ENCODE measurements around the gene EPHA4.

DNA sequence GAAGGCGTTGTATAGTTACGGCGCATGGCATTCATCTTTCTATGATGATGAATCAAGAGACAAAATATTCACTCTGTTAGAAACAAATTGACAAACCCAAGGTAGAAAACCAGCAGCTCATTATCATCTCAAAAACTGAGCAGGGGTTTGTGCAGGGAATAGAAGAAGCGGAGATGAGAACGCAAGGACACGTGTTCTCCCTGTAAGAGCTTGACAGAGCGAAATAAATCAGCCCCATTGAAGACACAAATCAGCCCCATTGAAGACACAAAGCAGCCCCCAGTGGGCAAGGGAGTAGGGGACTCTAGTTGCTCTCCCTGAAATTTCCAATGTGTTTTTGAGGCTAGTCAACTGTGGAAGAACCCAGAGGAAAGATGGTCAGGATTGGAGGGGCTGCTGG is 199.2 kb downstream of the EPHA4 start:
- TF ChIP-seq, protein P1, sequence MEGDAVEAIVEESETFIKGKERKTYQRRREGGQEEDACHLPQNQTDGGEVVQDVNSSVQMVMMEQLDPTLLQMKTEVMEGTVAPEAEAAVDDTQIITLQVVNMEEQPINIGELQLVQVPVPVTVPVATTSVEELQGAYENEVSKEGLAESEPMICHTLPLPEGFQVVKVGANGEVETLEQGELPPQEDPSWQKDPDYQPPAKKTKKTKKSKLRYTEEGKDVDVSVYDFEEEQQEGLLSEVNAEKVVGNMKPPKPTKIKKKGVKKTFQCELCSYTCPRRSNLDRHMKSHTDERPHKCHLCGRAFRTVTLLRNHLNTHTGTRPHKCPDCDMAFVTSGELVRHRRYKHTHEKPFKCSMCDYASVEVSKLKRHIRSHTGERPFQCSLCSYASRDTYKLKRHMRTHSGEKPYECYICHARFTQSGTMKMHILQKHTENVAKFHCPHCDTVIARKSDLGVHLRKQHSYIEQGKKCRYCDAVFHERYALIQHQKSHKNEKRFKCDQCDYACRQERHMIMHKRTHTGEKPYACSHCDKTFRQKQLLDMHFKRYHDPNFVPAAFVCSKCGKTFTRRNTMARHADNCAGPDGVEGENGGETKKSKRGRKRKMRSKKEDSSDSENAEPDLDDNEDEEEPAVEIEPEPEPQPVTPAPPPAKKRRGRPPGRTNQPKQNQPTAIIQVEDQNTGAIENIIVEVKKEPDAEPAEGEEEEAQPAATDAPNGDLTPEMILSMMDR (IDR thresholded peaks at IDR 0.05): no peak
- no peak for TF ChIP-seq ZFX (IDR thresholded peaks at IDR 0.05; ENCODE audit: borderline replicate concordance)

Measured in 22Rv1 (cell line).